HG02642 (cell line): Measurements from ENCODE around the gene HELZ.
"Not testable (repeated sequence)": the region's sequence is repeated elsewhere in the genome, so short reads cannot be mapped to it uniquely, and the experiment has no call there.

Experiments used
- ATAC-seq: cut with Tn5 transposase; IDR thresholded peaks from one replicate; pipeline ENCODE4 v1.9.1; 2021; ENCODE audit warnings: mild to moderate bottlenecking; ENCODE audit not compliant: unreplicated experiment, poor library complexity

Gene HELZ

DNA sequence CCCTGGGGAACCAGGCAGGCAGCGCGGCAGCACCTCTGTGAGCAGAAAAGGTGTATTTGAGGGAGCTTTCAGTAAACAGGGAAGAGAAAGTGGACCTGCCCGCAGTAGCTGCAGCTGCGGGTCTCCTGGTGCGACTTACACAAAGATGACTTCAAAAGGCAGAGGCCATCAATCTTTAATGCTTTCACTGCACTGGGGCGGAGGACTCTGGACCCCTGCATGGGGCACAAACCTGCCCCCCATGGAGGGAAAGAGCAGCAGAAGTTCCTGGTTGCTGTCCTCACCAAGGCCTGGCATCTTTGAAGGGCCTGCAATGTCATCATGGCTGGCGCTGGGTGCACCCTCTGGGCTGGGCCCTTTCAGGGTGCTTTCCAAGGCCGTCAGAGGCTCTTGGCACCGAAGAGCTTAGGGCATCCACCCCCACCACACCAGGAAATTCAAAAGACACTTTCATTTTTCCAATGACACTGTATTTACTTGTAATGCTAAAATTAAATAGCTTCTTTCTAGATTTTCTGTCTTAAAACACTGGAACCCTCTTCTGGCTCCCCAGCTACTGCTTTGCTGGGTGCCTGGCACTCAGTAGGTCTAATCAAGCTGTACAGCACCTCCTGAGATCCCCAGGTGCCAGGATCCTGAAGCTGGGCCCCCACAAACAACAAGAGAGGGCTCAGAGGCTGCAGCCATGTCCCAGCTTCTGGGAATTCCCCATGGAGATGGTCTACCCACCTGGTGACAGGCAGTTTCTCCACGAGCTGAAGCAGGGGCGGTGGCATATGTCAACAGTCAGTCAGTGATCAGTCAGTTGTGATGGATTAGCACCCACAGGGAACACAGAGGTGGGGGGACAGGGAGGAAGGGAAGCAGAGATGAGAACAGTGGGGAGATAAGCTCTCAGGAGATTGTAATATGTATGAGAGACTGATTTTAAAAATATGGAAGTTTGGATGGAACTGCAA lies 202.8 kb downstream of the HELZ start:
- no peak for ATAC-seq

GRCh38 chr17:67041531-67041930 lies 203.5 kb downstream of the HELZ start:
- no peak for ATAC-seq

- ATAC-seq, result not testable (repeated sequence)
Measured at GRCh38 chr17:67041119-67041518, 203.9 kb downstream of the HELZ start.

DNA sequence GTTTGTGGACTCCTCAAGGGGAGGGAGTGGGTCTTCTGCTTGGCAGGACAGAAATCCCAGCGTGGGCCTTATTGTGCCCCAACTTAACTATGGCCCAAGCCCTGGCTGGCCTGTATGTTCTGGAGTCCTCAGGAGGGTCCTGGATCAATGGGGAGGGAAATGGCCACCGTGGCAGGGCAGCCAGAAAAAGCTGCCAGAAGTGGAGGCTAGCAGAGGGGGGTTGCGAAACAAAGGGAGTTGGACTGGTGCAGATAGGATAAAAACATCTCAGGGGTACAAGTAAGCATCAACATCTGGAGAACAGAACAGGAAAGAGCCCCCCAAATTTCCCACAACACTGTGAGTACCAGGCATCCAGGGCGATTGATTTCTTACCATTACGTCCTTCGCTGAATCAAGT lies 204.3 kb downstream of the HELZ start:
- ATAC-seq, result no peak

GRCh38 chr17:67038861-67039365 lies 206.1 kb downstream of the HELZ start:
- no peak for ATAC-seq

GRCh38 chr17:67035131-67036083 lies 209.6 kb downstream of the HELZ start:
- ATAC-seq, result no peak

- no peak for ATAC-seq
Measured at GRCh38 chr17:67033613-67034012, 211.4 kb downstream of the HELZ start.

DNA sequence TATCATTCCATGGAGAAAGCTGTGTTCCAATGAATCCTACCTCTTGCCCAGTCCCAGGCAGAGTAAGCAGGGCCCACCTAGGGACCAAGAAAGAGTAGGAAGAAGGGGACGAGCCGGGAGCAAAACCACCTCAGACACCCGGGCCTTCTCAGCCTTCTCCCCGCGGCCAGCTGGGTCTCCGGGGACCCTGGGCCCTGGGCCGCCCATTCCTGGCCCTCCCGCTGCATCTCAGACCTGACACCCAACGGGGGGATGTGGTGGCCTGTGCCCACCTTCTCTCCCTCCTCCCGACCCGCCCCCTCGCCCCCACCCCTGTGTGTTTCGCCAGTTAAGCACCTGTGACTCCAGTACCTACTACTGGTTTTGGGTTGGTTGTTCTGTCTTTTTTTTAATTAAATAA lies 212.0 kb downstream of the HELZ start:
- no peak for ATAC-seq

DNA sequence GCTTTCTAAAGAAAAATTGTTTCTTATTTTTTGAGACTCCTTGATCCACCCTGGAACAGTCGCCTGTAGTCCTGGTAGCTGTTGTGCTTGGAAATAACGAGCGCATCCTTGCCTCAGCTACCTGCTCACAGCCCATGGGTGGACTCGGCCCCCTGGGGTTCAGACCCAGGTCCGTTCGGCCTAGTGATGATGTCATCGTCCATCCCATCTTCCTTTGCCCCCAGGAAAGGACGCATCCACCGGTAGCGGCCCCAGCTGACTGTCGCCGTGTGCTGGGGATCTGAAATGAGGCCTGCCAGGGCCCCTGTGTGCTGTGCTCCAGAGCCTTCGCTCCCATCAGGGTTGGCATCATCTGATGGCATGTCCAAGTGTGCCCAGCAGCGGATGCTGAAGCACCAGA lies 212.6 kb downstream of the HELZ start:
- ATAC-seq, result no peak

- ATAC-seq, result no peak
Measured at GRCh38 chr17:67030641-67031040, 214.4 kb downstream of the HELZ start.

DNA sequence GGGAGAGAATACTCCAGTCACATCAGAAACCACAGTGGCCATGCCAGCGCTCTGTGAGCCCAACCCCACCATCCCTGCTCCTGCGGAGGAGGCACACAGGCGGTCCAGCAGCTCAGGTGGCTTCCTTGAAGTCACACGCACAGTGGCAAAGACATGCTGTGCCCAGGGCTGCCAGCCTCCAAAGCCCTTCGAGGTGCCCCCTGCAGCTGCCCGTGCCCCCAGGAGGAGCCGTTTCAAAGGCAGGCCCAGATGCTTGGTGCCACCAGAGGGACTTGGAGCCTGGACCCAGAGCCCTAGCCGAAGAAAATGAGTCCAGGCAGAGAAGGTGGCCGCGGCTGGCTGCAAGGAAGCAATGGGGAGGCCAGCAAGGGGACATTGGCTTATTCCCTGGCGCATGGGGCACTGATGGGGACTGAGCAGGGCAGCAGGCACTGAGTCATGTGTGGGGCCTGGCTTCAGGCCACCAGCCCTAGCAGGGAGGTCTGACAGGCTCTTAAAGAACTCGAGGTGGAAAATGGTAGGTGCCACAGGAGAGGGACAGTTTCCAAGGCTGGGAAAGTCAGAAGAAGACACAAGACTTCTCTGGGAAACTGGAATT lies 217.9 kb downstream of the HELZ start:
- no peak for ATAC-seq

- no peak for ATAC-seq
Measured at GRCh38 chr17:67026341-67026740, 218.7 kb downstream of the HELZ start.

DNA sequence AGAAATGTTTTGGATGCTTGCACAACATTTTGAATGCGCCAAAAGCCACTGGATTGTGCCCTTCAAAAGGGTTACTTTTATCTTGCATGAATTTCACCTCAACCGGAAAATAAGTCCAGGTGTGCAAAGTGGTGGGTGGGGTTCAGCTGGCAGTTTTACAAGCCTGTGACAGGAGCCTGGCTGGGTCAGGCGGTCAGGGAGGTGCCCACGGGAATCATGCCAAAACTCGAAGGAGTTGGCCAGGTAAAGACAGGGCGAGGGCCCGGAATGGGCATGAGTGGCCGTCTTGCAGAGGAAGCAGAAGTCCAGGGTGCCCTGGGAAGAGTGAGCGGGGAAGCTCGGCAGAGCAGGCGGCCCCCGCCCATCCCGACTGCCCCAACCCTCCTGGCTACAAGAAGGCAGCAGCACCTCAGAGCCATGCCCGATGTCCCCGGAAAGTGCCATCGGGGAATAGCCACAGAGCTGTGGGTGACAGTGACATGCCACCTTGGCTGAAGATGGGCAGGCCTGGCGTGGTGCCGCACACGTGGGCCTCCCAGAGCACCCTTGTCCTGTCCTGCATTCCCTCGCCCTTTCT lies 219.7 kb downstream of the HELZ start:
- ATAC-seq, result no peak

GRCh38 chr17:67024736-67025135 lies 220.3 kb downstream of the HELZ start:
- no peak for ATAC-seq

DNA sequence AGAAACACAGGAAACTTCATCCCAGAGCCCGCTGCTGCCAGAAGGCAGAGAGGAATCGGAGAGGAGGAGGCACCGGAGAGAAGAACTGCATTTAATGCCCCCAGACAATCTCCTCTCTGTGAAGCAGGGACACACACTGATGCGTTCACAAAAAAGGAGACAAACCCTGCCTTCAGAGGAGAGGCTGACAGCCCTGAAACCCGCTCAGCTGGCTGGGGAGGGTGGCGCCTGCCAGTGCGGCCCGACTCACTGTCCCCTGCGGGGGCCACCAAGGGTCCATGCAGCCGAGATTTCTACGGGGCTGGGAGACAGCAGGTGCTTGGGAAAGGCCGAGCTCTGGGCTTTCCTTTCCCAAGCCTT lies 222.6 kb downstream of the HELZ start:
- ATAC-seq, result no peak

- ATAC-seq, result no peak
Measured at GRCh38 chr17:67021743-67022450, 223.1 kb downstream of the HELZ start.

DNA sequence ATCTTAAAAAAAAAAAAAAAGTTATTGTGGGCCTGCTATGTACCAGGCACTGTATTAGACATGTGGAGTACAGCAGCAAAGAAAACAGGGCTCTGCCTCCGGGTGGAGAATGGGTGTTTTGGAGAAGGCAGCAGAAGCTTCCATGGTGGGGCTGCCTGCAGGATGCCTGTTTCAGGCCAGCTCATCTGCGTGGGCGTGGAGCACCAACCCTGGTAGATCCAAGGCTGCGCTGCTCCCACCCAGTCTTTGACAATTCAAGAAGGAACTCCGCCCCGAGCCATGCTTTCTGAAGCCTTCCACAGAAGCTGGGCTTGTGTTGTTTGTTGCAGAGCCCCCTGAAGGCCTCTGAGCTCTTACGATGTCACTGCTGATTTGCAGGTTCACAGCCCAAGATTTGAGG lies 223.8 kb downstream of the HELZ start:
- ATAC-seq, result no peak
